Measurements from ENCODE around the gene STEAP1B. TPM values are rescaled to one million over a fixed set of nuclear protein-coding genes. Genes with fewer than 3 reads are reported as not detected.

The STEAP1B gene
- total RNA-seq, 1 experiment from 2014 or later: 3.2 TPM

GRCh38 chr7:22373388-22373787, 126.6 kb downstream of the STEAP1B start:
- no peak overlapping the region for H3K14ac ChIP-seq (ENCODE audit: insufficient read depth, low read length)
- no peaks in the 10 kb centered on the region for H3K23me2 ChIP-seq (ENCODE audit: insufficient read length, low read depth, low read length, poor library complexity, severe bottlenecking)
- no peak overlapping the region for H2BK12ac ChIP-seq (ENCODE audit: insufficient read length, low read depth, low read length)
- H3K9ac ChIP-seq (ENCODE audit: extremely low read depth, insufficient read length, low read length): no peak overlapping the region
- Mint-ChIP-seq H3K27ac (no peak overlapping the region), H3K36me3 (ENCODE audit: insufficient read depth in 1 of 3, low read depth in 3 of 3) (no peaks in the 10 kb centered on the region), H3K27me3 (ENCODE audit: low read depth) (no peaks in the 10 kb centered on the region; the same call in 1 of the 2 replicates), H3K4me3 (no peak overlapping the region), H3K4me1 (peaks cover 0 to 2% of the 10 kb centered on the region in 2 experiments; a peak in 1 of 4 replicates), H3K9me3 (no peaks in the 10 kb centered on the region)
- no peaks in the 10 kb centered on the region for H3K27me3 ChIP-seq (ENCODE audit: insufficient read depth, low read length)
- H2BK20ac ChIP-seq (ENCODE audit: low read depth, low read length, poor library complexity, severe bottlenecking): no peak overlapping the region
- H3K4me2 ChIP-seq (ENCODE audit: insufficient read depth, insufficient read length, low read length): no peak overlapping the region
- no peak overlapping the region for H3K56ac ChIP-seq (ENCODE audit: insufficient read length, low read depth, low read length)
- no peaks in the 10 kb centered on the region for H3K4me1 ChIP-seq (ENCODE audit: insufficient read depth, low read length)
- H4K8ac ChIP-seq (replicated peaks; ENCODE audit: insufficient read length, low read depth, low read length): no peak overlapping the region
- H3K4ac ChIP-seq (ENCODE audit: low read depth, low read length): no peak overlapping the region
- H2BK15ac ChIP-seq (ENCODE audit: low read depth, low read length): no peak overlapping the region
- H3K18ac ChIP-seq (ENCODE audit: insufficient read length, low read depth, low read length): no peak overlapping the region
- H2AFZ ChIP-seq (ENCODE audit: low read length): no peak overlapping the region
- no peaks in the 10 kb centered on the region for H3K79me1 ChIP-seq (ENCODE audit: insufficient read depth, low read depth, low read length, poor library complexity, severe bottlenecking)
- H2AK5ac ChIP-seq (ENCODE audit: insufficient read length, low read length): no peak overlapping the region
- no peak for DNase-seq
- no peaks in the 10 kb centered on the region for H3K79me2 ChIP-seq (ENCODE audit: insufficient read depth, low read length)
- no peak overlapping the region for H2BK120ac ChIP-seq (ENCODE audit: low read depth, low read length, poor library complexity, severe bottlenecking)
- H3T11ph ChIP-seq (ENCODE audit: low read length): no peak overlapping the region
- H3K27ac ChIP-seq (ENCODE audit: insufficient read length, low read depth, low read length): no peak overlapping the region
- H4K5ac ChIP-seq (ENCODE audit: insufficient read length, low read depth, low read length): no peak overlapping the region
- H3K9me3 ChIP-seq (ENCODE audit: control insufficient read depth, low read depth, low read length): no peaks in the 10 kb centered on the region
- H4K20me1 ChIP-seq (ENCODE audit: control insufficient read depth, insufficient read depth, insufficient read length): no peaks in the 10 kb centered on the region
- no CpG with 5 or more reads among the region's 3 CpGs for WGBS (ENCODE audit: extremely low coverage, insufficient read length, low lambda C conversion rate)
- no peak overlapping the region for H4K91ac ChIP-seq (ENCODE audit: insufficient read length, low read depth, low read length)
- H2BK5ac ChIP-seq (ENCODE audit: insufficient read length, low read length): no peak overlapping the region
- H3K23ac ChIP-seq (ENCODE audit: insufficient read length, low read depth, low read length): no peak overlapping the region
- no peak for TF ChIP-seq CTCF (conservative IDR thresholded peaks at IDR 0.05)
